Measurements from ENCODE around the gene TSHZ2.

GRCh38 chr20:53533500-53533899 is 561.3 kb downstream of the TSHZ2 start:
- TF ChIP-seq POLR2A (IDR thresholded peaks at IDR 0.05; ENCODE audit: low read depth, low read length) (no peak), POLR2AphosphoS5 (IDR thresholded peaks at IDR 0.05; ENCODE audit: low read depth, low read length) (no peak)

Data from GM12892 (cell line).